ENCODE measurements around the gene PKIB. TPM values are rescaled to one million over a fixed set of nuclear protein-coding genes. Genes with fewer than 3 reads are reported as not detected.

The PKIB gene
- total RNA-seq, 4 donors from 2014 or later: 0.90 to 5.7 (median 2.0) TPM; not detected in 1

DNA sequence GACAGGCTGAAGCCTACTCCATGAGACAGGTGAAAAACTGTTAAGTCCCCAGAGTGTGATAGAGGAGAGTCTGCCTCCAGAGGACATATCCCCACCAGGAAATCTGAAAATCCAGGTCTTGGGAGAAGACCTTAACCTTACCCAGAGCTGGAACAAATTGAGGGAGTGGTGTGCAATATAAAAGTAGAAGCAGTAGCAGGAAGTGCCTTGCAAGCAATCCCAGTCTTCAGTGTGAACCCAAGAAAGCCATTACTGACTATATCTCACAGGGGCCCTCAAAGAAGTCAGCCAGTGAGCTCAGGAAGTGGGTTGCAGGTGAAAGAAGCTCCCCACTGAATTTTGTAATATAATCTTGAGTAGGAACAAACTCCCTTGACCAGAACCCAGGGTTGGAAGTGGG is 41.9 kb upstream of the PKIB start:
- peaks cover 0 to 3% (median 0%) of the 10 kb centered on the region in 4 donors for H3K9me3 ChIP-seq
- H3K27me3 ChIP-seq: no peaks in the 10 kb centered on the region
- no peak for DNase-seq (ENCODE audit: low spot score in 2 of 2)
- H3K4me3 ChIP-seq: no peak overlapping the region
- H3K4me1 ChIP-seq: no peaks in the 10 kb centered on the region
- TF ChIP-seq POLR2A (IDR thresholded peaks at IDR 0.05) (no peak), EP300 (IDR thresholded peaks at IDR 0.05) (no peak)
- TF ChIP-seq, protein P1, sequence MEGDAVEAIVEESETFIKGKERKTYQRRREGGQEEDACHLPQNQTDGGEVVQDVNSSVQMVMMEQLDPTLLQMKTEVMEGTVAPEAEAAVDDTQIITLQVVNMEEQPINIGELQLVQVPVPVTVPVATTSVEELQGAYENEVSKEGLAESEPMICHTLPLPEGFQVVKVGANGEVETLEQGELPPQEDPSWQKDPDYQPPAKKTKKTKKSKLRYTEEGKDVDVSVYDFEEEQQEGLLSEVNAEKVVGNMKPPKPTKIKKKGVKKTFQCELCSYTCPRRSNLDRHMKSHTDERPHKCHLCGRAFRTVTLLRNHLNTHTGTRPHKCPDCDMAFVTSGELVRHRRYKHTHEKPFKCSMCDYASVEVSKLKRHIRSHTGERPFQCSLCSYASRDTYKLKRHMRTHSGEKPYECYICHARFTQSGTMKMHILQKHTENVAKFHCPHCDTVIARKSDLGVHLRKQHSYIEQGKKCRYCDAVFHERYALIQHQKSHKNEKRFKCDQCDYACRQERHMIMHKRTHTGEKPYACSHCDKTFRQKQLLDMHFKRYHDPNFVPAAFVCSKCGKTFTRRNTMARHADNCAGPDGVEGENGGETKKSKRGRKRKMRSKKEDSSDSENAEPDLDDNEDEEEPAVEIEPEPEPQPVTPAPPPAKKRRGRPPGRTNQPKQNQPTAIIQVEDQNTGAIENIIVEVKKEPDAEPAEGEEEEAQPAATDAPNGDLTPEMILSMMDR (IDR thresholded peaks at IDR 0.05): no peak
- H3K36me3 ChIP-seq: no peaks in the 10 kb centered on the region
- H3K27ac ChIP-seq: no peak overlapping the region

GRCh38 chr6:122568797-122569221 is 41.4 kb upstream of the PKIB start:
- TF ChIP-seq POLR2A (IDR thresholded peaks at IDR 0.05): no peak
- TF ChIP-seq, protein P1 (IDR thresholded peaks at IDR 0.05): no peak
- Histone ChIP-seq H3K27me3 (no peaks in the 10 kb centered on the region), H3K4me3 (no peak overlapping the region), H3K36me3 (no peaks in the 10 kb centered on the region), H3K27ac (no peak overlapping the region), H3K9me3 (no peaks in the 10 kb centered on the region), H3K4me1 (no peaks in the 10 kb centered on the region)
- no peak for DNase-seq (ENCODE audit: low spot score in 2 of 2)
- WGBS, 2 donors: 56 to 68% methylated on average over 3 of the region's 3 CpGs

GRCh38 chr6:122569230-122569771 is 40.9 kb upstream of the PKIB start:
- 81 to 82% methylated on average over 6 of the region's 6 CpGs for WGBS, 2 donors
- no peaks in the 10 kb centered on the region for H3K4me1 ChIP-seq
- H3K9me3 ChIP-seq: no peaks in the 10 kb centered on the region
- H3K4me3 ChIP-seq: no peak overlapping the region
- DNase-seq (ENCODE audit: low spot score in 2 of 2): no peak
- no peaks in the 10 kb centered on the region for H3K27me3 ChIP-seq
- H3K36me3 ChIP-seq: no peaks in the 10 kb centered on the region
- TF ChIP-seq POLR2A (IDR thresholded peaks at IDR 0.05): no peak
- TF ChIP-seq, protein P1 (IDR thresholded peaks at IDR 0.05): no peak
- TF ChIP-seq EP300 (IDR thresholded peaks at IDR 0.05): no peak
- no peak overlapping the region for H3K27ac ChIP-seq

- Histone ChIP-seq H3K4me3 (no peak overlapping the region), H3K27me3 (no peaks in the 10 kb centered on the region), H3K27ac (no peak overlapping the region), H3K4me1 (no peaks in the 10 kb centered on the region), H3K36me3 (no peaks in the 10 kb centered on the region), H3K9me3 (no peaks in the 10 kb centered on the region)
- 61 to 82% methylated on average over 2 of the region's 2 CpGs for WGBS, 2 donors
- TF ChIP-seq EP300 (IDR thresholded peaks at IDR 0.05) (no peak), POLR2A (IDR thresholded peaks at IDR 0.05) (no peak)
- TF ChIP-seq, protein P1 (IDR thresholded peaks at IDR 0.05): no peak
- DNase-seq (ENCODE audit: low spot score in 2 of 2): no peak
Observed at GRCh38 chr6:122571888-122572287, 38.3 kb upstream of the PKIB start.

DNA sequence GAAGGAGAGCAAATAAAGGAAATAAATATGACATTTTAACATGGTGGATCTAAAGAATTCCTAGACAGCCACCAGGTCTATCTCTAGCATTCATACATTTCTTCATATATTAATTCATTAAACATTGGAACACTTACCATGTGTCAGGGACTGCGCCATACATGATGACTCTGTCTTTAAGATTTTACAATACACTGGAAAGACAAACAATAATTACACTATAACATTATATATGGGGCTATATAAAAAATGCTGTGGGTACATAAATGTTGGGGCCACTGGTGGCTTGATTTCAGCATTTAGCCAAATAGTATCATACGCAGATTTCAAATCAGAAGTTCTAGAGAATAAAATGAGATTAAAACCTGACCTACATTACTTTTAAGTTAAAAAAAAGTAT is 33.3 kb upstream of the PKIB start:
- Histone ChIP-seq H3K9me3 (no peaks in the 10 kb centered on the region), H3K4me1 (no peaks in the 10 kb centered on the region), H3K27ac (no peak overlapping the region), H3K36me3 (no peaks in the 10 kb centered on the region), H3K27me3 (no peaks in the 10 kb centered on the region), H3K4me3 (no peak overlapping the region)
- TF ChIP-seq, protein P1 (IDR thresholded peaks at IDR 0.05): no peak
- TF ChIP-seq EP300 (IDR thresholded peaks at IDR 0.05) (no peak), POLR2A (IDR thresholded peaks at IDR 0.05) (no peak)
- DNase-seq (ENCODE audit: low spot score in 2 of 2): no peak
- 95 to 96% methylated on average over 2 of the region's 2 CpGs for WGBS, 2 donors
